OCI-LY7 (cell line): ENCODE results near the gene KRT83. TPM values are rescaled to one million over a fixed set of nuclear protein-coding genes. Genes with fewer than 3 reads are reported as not detected.
"Not testable (repeated sequence)": the region's sequence is repeated elsewhere in the genome, so short reads cannot be mapped to it uniquely, and the experiment has no call there.

Experiments used
- BruUV-seq: library from RNA; stranded (reverse); fragments of 400-500 nt; replicated peaks from 2 replicates; lab custom pipeline; 2021; lab: Mats Ljungman, UMichigan
- CTCF ChIA-PET: fragments of 300-600 bp; sonication (Branson Sonifier 250); formaldehyde crosslinking; loops from one replicate; lab custom pipeline; 2022; ENCODE audit warnings: antibody characterized with exemption; ENCODE audit not compliant: unreplicated experiment; lab: Charles Lee
- POLR2A ChIA-PET: fragments of 300-600 bp; sonication (Branson Sonifier 250); formaldehyde crosslinking; loops from one replicate; lab custom pipeline; 2022; ENCODE audit warnings: antibody characterized with exemption; lab: Charles Lee
- DNase-seq: peaks from one replicate; pipeline ENCODE4 v3.0.0-alpha.2; 2015; ENCODE audit warnings: low spot score
- H2AFZ ChIP-seq: fragments of 200-600 bp; sonication (generic), shearing (Covaris generic); 2 replicates; pipeline ENCODE4 v1.6.1; 2014; ENCODE audit warnings: mild to moderate bottlenecking, antibody characterized with exemption, low read length, moderate library complexity
- H3K27ac ChIP-seq: fragments of 200-600 bp; sonication (generic); 2 replicates; pipeline ENCODE4 v1.5.1; 2014; ENCODE audit warnings: mixed run types, low read depth, mild to moderate bottlenecking, moderate library complexity, low read length, inconsistent platforms; ENCODE audit not compliant: poor library complexity, severe bottlenecking
- H3K36me3 ChIP-seq: fragments of 200-600 bp; sonication (generic); 2 replicates; pipeline ENCODE4 v1.6.1; 2014; ENCODE audit warnings: mild to moderate bottlenecking, antibody characterized with exemption, low read length, moderate library complexity, mixed read lengths; ENCODE audit not compliant: insufficient read depth
- H3K4me1 ChIP-seq: fragments of 200-600 bp; sonication (generic); 2 replicates; pipeline ENCODE4 v1.5.1; 2014; ENCODE audit warnings: mild to moderate bottlenecking, low read length; ENCODE audit not compliant: insufficient read depth, poor library complexity, severe bottlenecking
- H3K4me2 ChIP-seq: fragments of 200-600 bp; sonication (generic); 2 replicates; pipeline ENCODE4 v1.6.1; 2014; ENCODE audit warnings: mild to moderate bottlenecking, low read length
- H3K4me3 ChIP-seq: fragments of 200-600 bp; sonication (generic); 2 replicates; pipeline ENCODE4 v1.5.1; 2014; ENCODE audit warnings: mild to moderate bottlenecking, low read depth, low read length; ENCODE audit not compliant: poor library complexity, severe bottlenecking
- H3K79me2 ChIP-seq: fragments of 200-600 bp; sonication (generic); 2 replicates; pipeline ENCODE4 v1.6.1; 2016; ENCODE audit warnings: low read depth, mild to moderate bottlenecking, low read length, moderate library complexity, mixed read lengths; ENCODE audit not compliant: insufficient read depth
- H3K9me2 ChIP-seq: fragments of 200-600 bp; sonication (generic); 2 replicates; pipeline ENCODE4 v1.6.1; 2016; ENCODE audit warnings: mild to moderate bottlenecking, low read length, mixed read lengths; ENCODE audit not compliant: insufficient read depth
- H3K9me3 ChIP-seq: fragments of 200-600 bp; sonication (generic); 2 replicates; pipeline ENCODE4 v1.6.1; 2014; ENCODE audit warnings: mild to moderate bottlenecking, mixed run types, low read length, mixed read lengths
- H4K20me1 ChIP-seq: fragments of 200-600 bp; sonication (generic); 2 replicates; pipeline ENCODE4 v1.6.1; 2014; ENCODE audit warnings: mild to moderate bottlenecking, antibody characterized with exemption, low read length, moderate library complexity, mixed read lengths; ENCODE audit not compliant: insufficient read depth
- EZH2phosphoT487 ChIP-seq: fragments of 200-600 bp; sonication (generic); IDR thresholded peaks from 2 replicates; pipeline ENCODE4 v1.6.1; 2018; ENCODE audit warnings: low read depth, borderline replicate concordance, mild to moderate bottlenecking, mixed run types, antibody characterized with exemption, low read length, moderate library complexity, mixed read lengths
- intact Hi-C: fragments of 100-400 bp; cut with micrococcal nuclease; formaldehyde crosslinking; loops from one replicate; pipeline ENCODE4 v1.10.0; 2022; ENCODE audit not compliant: unreplicated experiment
- total RNA-seq, 2 experiments: library from RNA; depleted of rRNA in 1 of 2; stranded (reverse); fragments of >200 nt in 1 of 2; shearing (Covaris generic) in 1 of 2; gene quantifications; 2 replicates each; pipeline ENCODE4 v1.2.3, GENCODE V29; 2014 to 2022
- TF ChIP-seq, protein P1 (sequence below): fragments of 200-600 bp; sonication (generic); conservative IDR thresholded peaks from 2 replicates; pipeline ENCODE4 v1.5.1; 2014; ENCODE audit warnings: mild to moderate bottlenecking, antibody characterized with exemption, low read length, moderate library complexity, mixed read lengths

Gene KRT83
- total RNA-seq, 2 experiments from 2014 or later, result not detected

DNA sequence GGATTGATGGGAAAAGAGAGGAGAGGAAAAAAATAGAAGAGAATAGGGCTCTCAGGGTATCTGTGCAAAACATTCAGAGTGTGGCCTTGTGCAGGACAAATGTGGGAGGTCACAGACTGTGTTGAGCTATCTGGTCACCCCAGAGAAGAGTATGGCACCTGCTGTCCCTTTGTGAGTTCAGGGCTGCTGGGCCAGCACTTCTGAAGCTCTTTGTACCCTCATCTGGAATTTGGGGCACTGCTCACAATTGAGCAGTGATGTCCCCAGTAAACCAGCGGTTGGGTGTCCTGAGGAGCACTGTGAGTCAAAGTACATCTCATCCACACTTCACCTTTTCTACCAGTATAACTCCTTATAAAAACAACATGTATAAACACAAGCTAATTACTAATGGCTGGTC is 27.3 kb downstream of the KRT83 start:
- Histone ChIP-seq H4K20me1 (no peaks in the 10 kb centered on the region), H3K36me3 (no peaks in the 10 kb centered on the region), H3K27ac (no peak overlapping the region), H3K9me2 (no peaks in the 10 kb centered on the region), H3K4me3 (no peak overlapping the region), H3K4me2 (no peak overlapping the region), H3K4me1 (no peaks in the 10 kb centered on the region), H3K9me3 (no peaks in the 10 kb centered on the region), H3K79me2 (no peaks in the 10 kb centered on the region), H2AFZ (no peak overlapping the region)
- BruUV-seq, result no TSS peak
- POLR2A ChIA-PET, result interaction anchor here (0.6 kb wide), 1 partner anchor 11 kb away, joined by 3 read pairs; no protein-coding TSS in a partner anchor
- DNase-seq, result no peak
- intact Hi-C loops, result no loop called here
- CTCF ChIA-PET, result no interaction called here
- TF ChIP-seq, protein P1, sequence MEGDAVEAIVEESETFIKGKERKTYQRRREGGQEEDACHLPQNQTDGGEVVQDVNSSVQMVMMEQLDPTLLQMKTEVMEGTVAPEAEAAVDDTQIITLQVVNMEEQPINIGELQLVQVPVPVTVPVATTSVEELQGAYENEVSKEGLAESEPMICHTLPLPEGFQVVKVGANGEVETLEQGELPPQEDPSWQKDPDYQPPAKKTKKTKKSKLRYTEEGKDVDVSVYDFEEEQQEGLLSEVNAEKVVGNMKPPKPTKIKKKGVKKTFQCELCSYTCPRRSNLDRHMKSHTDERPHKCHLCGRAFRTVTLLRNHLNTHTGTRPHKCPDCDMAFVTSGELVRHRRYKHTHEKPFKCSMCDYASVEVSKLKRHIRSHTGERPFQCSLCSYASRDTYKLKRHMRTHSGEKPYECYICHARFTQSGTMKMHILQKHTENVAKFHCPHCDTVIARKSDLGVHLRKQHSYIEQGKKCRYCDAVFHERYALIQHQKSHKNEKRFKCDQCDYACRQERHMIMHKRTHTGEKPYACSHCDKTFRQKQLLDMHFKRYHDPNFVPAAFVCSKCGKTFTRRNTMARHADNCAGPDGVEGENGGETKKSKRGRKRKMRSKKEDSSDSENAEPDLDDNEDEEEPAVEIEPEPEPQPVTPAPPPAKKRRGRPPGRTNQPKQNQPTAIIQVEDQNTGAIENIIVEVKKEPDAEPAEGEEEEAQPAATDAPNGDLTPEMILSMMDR, result no peak
- no peak for TF ChIP-seq EZH2phosphoT487

DNA sequence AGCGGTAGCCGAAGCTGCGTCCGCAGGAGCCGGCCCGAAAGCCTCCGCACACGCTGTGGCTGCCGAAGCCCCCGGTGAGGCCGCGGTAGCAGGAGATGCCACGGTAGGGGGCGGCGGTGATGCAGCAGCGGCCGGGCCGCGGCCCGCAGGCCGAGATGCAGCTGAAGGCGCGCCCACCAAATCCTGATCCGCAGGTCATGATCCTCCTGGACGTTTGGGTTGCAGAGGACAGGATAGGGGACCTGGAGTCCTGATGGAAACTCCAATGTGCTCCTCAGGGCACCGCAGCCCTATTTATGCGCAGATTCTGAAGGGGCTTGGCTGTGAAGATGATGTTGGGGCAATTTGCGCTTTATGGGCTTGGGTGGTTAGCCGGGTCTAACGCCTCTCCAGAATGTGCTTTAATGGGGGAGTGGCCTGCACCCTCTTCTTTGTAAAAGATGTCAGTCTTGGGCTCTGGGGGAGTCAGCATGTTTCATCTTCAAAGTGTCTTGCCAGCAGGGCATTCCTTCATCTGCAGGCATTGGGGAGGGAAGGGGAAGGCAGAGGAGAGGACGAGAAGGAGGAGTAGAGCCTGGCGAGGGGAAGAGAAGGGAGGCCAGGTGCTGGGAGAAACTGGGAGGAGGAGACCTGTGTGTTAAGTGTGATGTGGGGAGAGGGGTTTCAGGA is 29.8 kb downstream of the KRT83 start, which contains the start of gene KRT81:
Gene KRT81 (minus strand): TSS at position 268 of the 669 bp plus-strand sequence. CDS start 69 bp downstream, at position 199.
- no peak within 1 kb of the TSS for H3K4me2 ChIP-seq
- no peak for DNase-seq
- no peaks in the 10 kb centered on the region for H3K9me2 ChIP-seq
- no peaks in the 10 kb centered on the region for H4K20me1 ChIP-seq
- no peaks in the 10 kb centered on the region for H3K79me2 ChIP-seq
- no TSS peak for BruUV-seq
- no peaks in the 10 kb centered on the region for H3K36me3 ChIP-seq
- H2AFZ ChIP-seq, result no peak within 1 kb of the TSS
- H3K4me3 ChIP-seq, result no peak within 1 kb of the TSS
- intact Hi-C loops, result no loop called here
- TF ChIP-seq, protein P1, result no peak
- no peak for TF ChIP-seq EZH2phosphoT487
- no peaks in the 10 kb centered on the region for H3K9me3 ChIP-seq
- no peak within 1 kb of the TSS for H3K27ac ChIP-seq
- ChIA-PET CTCF (interaction anchor here (0.6 kb wide), 1 partner anchor 121 kb away, joined by 3 read pairs; no protein-coding TSS in a partner anchor), POLR2A (no interaction called here)
- H3K4me1 ChIP-seq, result no peaks in the 10 kb centered on the region

DNA sequence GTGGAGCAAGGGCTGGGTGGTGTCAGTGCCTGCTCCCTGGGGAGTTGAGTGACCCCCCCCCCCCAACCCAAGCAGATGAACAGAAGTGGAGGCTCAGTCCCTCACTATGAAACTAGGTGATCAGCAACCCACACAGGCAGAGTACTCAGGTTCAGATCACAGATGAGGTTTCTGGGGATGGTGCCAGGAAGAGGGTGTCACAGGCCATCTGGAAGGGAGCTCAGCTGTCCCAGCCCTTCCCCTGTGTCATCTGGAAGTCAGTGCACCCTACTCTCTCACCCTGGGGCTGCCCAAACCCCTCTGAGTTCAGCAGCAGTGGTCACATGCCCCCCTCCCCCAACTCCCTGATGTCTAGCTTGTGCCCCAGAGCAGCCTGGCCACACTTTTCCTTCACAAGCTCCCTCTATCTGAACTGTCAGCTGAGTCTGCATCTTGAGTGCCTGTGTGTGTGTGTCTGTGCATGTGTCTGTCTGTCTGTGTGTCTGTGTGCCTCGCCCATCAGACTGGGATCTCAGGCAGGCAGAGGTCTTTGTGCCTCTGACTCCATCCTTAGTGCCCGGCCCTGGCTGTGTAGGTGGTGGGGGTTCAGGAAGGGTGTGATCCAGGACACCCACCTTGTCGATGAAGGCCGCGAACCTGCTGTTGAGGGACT is 30.6 kb downstream of the KRT83 start:
- DNase-seq, H4K20me1 ChIP-seq, POLR2A ChIA-PET, H3K79me2 ChIP-seq, H3K36me3 ChIP-seq, H3K9me3 ChIP-seq, H3K4me3 ChIP-seq, intact Hi-C loops, H2AFZ ChIP-seq, H3K4me2 ChIP-seq, H3K4me1 ChIP-seq, H3K27ac ChIP-seq, H3K9me2 ChIP-seq, BruUV-seq: not testable (repeated sequence)
- CTCF ChIA-PET, result interaction anchor here (0.6 kb wide), 1 partner anchor 121 kb away, joined by 3 read pairs; no protein-coding TSS in a partner anchor

DNA sequence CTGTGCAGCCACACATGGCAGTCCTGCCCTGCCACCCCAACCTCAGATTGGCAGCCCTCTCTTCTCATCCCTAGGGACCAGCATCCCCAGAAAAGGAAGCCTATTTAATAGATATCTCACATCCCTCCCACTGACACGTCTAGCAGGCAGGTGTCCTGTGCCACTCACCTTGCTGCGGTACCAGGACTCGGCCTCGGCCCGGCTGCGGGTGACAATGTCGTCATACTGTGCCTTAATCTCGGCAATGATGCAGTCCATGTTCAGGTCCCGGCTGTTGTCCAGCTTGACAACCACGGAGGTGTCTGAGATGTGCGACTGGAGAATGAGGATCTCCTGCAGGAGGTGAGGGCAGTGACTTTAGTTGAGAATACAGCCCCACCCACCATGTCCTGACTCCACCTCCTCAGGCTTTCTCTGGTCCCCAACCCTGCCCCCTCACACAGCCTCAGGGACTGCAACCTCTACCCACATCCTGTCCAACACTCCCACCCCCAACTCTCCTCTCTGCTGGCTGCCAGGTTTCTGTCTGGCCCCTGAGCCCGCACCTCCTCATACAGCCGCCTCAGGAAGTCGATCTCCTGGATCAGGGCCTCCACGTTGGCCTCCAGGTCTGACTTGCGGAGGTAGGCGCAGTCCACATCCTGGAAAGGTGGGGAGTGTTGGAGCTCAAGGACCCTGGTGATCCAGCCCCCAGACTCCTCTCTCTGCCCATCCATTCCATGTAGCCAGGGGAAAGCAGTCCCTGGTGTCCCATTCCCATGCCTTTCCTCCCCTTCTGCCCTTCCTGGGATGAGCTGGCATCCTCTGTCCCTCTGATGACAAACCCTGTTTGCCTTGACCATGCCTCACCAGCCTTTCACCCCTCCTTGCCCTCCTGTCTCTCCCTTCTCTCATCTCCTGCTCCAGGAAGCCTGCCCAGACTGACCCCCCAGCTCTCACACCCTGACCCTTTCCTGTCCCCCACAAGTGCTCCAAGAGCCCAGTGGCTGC is 33.1 kb downstream of the KRT83 start:
- POLR2A ChIA-PET, BruUV-seq, CTCF ChIA-PET: not testable (repeated sequence)

More for the DNA sequence above, 33.1 kb downstream of the KRT83 start:
- H3K4me3 ChIP-seq, H4K20me1 ChIP-seq, H3K4me2 ChIP-seq, H3K27ac ChIP-seq, H3K79me2 ChIP-seq, DNase-seq, H3K9me3 ChIP-seq, H3K9me2 ChIP-seq, H3K4me1 ChIP-seq, H3K36me3 ChIP-seq, H2AFZ ChIP-seq, intact Hi-C loops: not testable (repeated sequence)
